Glomerular visceral epithelial cell (primary cell): ENCODE results near the gene TMEM43.

Experiments used
- DNase-seq: peaks from one replicate; pipeline ENCODE4 v3.0.0-alpha.2; 2016; ENCODE audit errors: extremely low spot score

Gene TMEM43

DNA sequence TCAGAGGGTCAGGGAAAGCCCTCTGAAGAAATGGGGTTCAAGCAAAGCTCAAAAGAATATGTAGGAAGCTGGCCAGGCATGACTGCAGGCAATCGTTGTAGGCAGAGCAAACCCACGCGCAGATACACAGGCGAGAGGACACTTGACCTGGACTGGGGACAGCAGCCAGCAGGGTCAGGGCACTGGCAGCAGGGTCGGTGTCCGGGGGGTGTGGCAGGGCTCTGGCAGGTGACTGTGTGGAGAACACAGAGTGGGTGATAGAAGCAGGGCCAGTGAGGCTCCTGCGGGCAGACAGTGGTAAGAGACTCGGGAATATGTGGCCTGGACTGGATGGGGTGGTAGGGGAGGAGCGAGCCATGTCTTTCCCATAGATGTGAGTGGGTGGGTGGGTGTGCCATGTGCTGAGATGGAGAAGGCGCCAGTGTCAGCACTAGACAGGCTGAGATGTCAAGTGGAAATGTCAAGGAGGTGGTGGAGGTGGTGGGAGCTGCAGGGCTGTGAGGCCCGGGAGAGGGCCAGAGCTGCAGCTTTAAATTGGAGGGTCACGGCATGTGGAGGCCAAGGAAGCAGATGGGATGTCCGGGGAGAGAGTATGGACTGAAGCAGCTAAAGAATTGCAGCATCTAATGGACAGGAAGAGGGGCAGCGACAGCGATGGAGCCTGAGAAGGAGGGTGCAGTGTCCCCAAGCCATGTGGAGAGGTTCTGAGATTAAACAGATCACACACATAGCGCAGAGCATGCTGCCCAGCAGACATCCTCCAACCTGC lies 13.4 kb downstream of the TMEM43 start:
- no peak for DNase-seq

DNA sequence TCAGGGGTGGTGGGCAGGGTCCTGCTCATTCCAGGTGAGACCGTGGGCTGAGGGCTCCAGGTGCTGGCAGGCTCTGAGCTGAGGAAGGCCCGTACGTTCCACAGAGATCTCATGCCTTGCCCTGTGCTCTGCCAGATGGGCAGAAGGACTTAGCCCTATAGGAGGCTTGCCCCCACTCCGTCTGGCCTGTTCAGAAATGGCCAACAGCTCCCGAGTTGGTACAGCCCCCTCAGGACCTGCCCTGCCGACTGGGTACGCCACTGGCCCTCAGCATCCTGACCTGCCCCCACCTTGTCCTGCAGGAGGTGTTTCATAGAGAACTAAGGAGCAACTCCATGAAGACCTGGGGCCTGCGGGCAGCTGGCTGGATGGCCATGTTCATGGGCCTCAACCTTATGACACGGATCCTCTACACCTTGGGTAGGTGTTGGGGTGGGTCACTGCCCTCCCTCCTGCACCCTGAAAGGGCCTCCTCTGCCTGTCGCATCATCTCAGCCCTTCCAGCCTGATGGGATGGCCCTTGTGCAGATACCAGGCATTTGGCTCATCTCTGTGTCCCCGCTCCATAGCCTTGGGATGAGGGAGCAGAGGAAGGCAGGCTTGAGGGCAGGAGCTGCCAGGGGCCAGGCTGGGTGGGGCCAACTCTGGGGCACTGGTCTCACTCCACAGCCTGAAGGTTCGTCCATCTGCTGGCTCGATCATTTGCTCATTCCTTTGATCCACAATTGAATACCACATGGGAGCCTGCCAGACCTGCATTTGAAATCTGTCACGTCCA lies 14.2 kb downstream of the TMEM43 start:
- DNase-seq, result no peak

DNA sequence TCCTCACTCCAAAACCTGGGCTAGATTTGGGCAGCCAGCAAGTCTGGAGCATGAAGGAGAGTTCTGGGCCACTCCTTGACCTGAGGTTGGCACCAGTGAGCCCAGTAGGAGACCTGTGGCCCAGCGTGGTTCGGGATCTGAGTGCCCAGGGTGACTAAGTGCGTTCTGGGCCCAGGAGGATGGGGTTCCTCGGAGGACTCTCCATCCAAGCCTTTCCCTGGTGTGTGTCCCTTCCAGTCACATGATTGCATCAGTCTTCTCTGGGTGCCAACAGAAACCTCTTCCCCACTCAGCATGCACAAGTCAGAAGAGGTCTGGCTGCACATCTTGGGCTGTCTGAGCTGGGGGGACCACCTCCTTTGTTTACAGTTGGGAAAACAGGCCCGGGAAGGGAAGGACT lies 14.9 kb downstream of the TMEM43 start:
- DNase-seq, result no peak

- DNase-seq, result no peak
Observed at GRCh38 chr3:14140668-14141067, 15.8 kb downstream of the TMEM43 start.

DNA sequence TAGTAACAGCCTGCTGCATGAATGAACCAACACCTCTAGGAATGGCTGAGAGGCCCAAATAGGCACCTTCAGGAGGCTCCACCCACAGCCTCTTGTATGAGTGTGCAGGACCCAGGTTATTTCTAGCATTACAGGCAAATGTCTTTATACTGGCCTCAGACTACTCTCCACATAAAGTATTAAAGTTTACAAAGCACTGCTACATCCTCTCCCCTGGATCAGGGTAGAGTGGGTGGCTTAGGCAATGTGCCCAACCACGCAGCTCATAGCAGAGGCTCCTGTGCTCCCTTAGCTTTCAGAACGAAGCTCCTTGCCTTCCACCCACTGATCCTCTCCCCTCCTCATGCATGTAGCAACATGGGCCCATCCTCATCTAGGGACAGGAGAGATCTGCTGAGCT lies 16.3 kb downstream of the TMEM43 start:
- DNase-seq, result no peak

DNA sequence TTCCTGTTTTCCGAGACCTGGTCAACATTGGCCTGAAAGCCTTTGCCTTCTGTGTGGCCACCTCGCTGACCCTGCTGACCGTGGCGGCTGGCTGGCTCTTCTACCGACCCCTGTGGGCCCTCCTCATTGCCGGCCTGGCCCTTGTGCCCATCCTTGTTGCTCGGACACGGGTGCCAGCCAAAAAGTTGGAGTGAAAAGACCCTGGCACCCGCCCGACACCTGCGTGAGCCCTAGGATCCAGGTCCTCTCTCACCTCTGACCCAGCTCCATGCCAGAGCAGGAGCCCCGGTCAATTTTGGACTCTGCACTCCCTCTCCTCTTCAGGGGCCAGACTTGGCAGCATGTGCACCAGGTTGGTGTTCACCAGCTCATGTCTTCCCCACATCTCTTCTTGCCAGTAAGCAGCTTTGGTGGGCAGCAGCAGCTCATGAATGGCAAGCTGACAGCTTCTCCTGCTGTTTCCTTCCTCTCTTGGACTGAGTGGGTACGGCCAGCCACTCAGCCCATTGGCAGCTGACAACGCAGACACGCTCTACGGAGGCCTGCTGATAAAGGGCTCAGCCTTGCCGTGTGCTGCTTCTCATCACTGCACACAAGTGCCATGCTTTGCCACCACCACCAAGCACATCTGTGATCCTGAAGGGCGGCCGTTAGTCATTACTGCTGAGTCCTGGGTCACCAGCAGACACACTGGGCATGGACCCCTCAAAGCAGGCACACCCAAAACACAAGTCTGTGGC lies 16.9 kb downstream of the TMEM43 start:
- no peak for DNase-seq

DNA sequence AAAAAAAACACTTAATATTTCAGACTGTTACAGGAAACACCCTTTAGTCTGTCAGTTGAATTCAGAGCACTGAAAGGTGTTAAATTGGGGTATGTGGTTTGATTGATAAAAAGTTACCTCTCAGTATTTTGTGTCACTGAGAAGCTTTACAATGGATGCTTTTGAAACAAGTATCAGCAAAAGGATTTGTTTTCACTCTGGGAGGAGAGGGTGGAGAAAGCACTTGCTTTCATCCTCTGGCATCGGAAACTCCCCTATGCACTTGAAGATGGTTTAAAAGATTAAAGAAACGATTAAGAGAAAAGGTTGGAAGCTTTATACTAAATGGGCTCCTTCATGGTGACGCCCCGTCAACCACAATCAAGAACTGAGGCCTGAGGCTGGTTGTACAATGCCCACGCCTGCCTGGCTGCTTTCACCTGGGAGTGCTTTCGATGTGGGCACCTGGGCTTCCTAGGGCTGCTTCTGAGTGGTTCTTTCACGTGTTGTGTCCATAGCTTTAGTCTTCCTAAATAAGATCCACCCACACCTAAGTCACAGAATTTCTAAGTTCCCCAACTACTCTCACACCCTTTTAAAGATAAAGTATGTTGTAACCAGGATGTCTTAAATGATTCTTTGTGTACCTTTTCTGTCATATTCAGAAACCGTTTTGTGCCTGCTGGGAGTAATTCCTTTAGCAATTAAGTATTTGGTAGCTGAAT lies 17.9 kb downstream of the TMEM43 start:
- DNase-seq, result no peak

- peak; percentile 85 for DNase-seq
Observed at GRCh38 chr3:14143271-14144225, 18.7 kb downstream of the TMEM43 start.

DNA sequence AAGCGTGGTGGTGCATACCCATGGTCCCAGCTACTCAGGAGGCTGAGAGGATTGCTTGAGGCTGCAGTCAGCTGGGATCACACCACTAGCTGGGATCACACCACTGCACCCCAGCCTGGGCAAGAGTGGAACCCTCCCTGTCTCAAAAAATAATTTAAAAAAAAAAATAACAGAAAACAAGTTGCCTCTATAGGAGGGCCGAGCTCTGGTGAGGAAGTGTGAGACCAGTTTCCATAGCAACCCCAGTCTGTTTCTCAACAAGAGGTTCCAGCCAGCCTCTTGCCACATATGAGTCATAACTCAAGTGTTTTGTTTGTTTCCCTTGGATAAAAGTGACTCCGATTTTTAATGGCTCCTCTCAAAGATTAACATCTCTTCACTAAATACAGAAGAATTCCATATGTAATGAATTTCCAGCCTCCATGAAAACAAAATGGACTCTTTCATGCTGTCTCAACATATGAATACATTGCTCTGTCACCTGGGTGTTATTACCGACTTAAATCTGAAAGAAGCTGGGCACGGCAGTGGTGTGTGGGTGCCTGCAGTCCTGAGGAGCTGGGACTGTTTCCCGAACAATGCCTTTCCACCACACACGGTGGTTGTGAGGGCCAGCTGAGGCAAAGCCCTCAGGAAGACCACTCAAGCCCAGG lies 19.7 kb downstream of the TMEM43 start:
- peak; percentile 96 for DNase-seq

- no peak for DNase-seq
Observed at GRCh38 chr3:14145236-14145635, 20.4 kb downstream of the TMEM43 start.

- DNase-seq, result no peak
Observed at GRCh38 chr3:14145670-14146380, 21.0 kb downstream of the TMEM43 start.

- DNase-seq, result no peak
Observed at GRCh38 chr3:14146381-14147065, 21.7 kb downstream of the TMEM43 start.

GRCh38 chr3:14147066-14147435 lies 22.2 kb downstream of the TMEM43 start:
- DNase-seq, result no peak

GRCh38 chr3:14147617-14148016 lies 22.8 kb downstream of the TMEM43 start:
- DNase-seq, result no peak

GRCh38 chr3:14148041-14148985 lies 23.5 kb downstream of the TMEM43 start:
- no peak for DNase-seq

DNA sequence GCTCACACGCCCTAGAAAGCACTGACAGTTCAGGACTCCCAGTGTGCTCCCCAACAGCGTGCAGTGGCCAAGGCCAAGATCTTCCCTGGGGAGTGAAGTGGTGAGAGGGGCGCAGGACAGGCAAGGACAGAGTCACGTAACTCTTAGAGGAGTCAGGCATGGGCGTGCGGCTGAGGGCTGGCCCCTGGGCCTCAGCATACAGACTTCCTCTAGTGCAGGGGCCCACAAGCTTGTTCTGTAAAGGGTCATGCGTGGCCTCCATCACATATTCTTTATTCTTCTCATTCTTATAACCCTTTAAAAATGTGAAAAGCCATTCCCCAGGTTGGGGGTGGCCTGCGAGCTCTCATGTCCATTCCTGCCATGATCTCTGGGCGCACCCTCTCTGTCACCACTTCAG lies 25.2 kb downstream of the TMEM43 start:
- no peak for DNase-seq

DNA sequence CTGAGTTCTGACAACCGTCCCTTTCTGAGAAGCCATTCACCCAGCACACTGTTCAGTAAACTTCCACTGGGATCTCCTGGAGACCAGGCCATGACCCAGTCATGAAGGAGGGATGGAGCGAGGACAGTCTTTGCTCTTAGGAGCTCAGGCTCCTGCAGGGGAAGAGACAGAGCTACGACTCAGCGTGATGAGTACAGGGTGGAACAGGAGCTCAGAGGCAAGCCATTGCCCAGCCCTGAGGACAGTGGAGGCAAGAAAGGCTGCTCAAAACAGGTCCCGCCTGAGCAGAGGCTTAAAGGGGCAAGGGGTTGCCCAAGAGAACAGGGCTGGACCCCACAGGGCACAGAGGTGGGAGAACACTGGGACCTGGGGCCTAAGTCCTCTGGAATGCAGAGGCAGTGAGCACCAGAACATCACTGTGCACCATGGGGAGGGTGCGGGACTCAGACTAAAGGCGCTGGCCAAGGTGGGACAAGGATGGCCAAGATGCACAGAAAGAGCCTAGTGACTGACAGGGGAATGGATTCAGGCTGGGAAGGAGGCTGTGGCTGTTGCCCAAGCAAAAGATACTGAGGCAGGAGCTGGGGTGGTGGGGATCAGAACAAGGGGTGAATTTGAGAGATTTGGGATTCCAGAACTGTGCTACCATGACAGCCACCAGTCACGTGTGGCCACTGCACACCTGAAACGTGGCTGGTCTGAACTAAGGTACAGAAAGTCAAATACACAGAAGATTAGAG lies 25.8 kb downstream of the TMEM43 start:
- DNase-seq, result no peak
